Vagina (tissue), 2 donors: ENCODE results near the gene DMRTB1. TPM values are rescaled to one million over a fixed set of nuclear protein-coding genes. Genes with fewer than 3 reads are reported as not detected.

Experiments used
- DNase-seq, 2 donors: peaks; one replicate each; pipeline ENCODE4 v3.0.0-alpha.2; 2017; ENCODE audit errors: extremely low spot score in 2 of 2
- H3K27ac ChIP-seq: fragments of 200-600 bp; sonication (generic); one replicate; pipeline ENCODE4 v1.5.1; 2019
- H3K27me3 ChIP-seq: fragments of 200-600 bp; sonication (generic); one replicate; pipeline ENCODE4 v1.5.1; 2019
- H3K36me3 ChIP-seq, 2 donors: fragments of 200-600 bp; sonication (generic); one replicate each; pipeline ENCODE4 v1.5.1; 2017 to 2019
- H3K4me1 ChIP-seq: fragments of 200-600 bp; sonication (generic); one replicate; pipeline ENCODE4 v1.5.1; 2019
- H3K4me3 ChIP-seq, 2 donors: fragments of 200-600 bp; sonication (generic); 1 replicate in 1 of 2; 2 replicates in 1 of 2; pipeline ENCODE4 v1.5.1; 2016 to 2019
- H3K9me3 ChIP-seq: fragments of 200-600 bp; sonication (generic); one replicate; pipeline ENCODE4 v1.5.1; 2019
- CTCF ChIP-seq, 3 experiments: fragments of 450-650 bp in 2 of 3; fragments of 200-600 bp in 1 of 3; sonication (generic) in 1 of 3; IDR thresholded peaks; one replicate each; pipeline ENCODE4 v1.5.1; 2017 to 2019; ENCODE audit warnings: antibody characterized with exemption in 3 of 3, mild to moderate bottlenecking in 2 of 3, moderate library complexity in 2 of 3
- POLR2A ChIP-seq, 2 donors: fragments of 450-650 bp; IDR thresholded peaks; one replicate each; pipeline ENCODE4 v1.6.1; 2017; ENCODE audit warnings: antibody characterized with exemption in 2 of 2, mild to moderate bottlenecking in 2 of 2, moderate library complexity in 2 of 2
- POLR2AphosphoS5 ChIP-seq, 2 donors: sonication (generic); formaldehyde crosslinking; IDR thresholded peaks; one replicate each; pipeline ENCODE4 v1.9.0; 2017; ENCODE audit warnings: antibody characterized with exemption in 2 of 2, mild to moderate bottlenecking in 2 of 2, low read depth in 1 of 2; ENCODE audit not compliant: insufficient read depth in 1 of 2
- intact Hi-C: fragments of 100-400 bp; cut with DNase I; formaldehyde crosslinking; loops from one replicate; pipeline ENCODE4 v1.15.1; 2023
- total RNA-seq: library from RNA; depleted of rRNA; stranded (reverse); fragments of >200 nt; gene quantifications from one replicate; pipeline ENCODE4 v1.2.3, GENCODE V29; 2016

Gene DMRTB1
- total RNA-seq, 1 donor from 2014 or later, result not detected

DNA sequence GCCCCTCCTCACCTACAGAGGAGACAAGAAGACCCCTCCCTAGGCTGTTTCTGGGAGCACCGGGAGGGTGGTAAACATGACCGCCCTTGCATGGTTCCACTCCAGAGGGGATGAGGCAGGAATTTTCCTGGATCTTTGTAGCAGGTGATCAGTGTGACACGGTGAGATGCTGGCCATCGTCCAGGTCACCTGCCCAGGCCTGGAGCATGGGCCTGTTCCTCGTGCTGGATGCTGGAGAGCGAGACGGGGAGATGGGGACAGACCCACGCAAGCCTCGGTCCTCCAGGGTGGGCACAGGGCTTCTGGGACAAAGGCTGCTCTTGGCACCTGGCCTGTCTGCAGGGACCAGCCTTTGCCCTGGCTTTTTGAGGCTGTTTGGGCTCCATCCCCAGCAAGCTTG is 46.2 kb downstream of the DMRTB1 start:
- H3K36me3 ChIP-seq, result no peaks in the 10 kb centered on the region
- intact Hi-C loops, result no loop called here
- H3K4me1 ChIP-seq, result peaks cover 32% of the 10 kb centered on the region
- no peak for TF ChIP-seq CTCF (IDR thresholded peaks at IDR 0.05)
- no peak for TF ChIP-seq POLR2A (IDR thresholded peaks at IDR 0.05)
- TF ChIP-seq POLR2AphosphoS5 (IDR thresholded peaks at IDR 0.05; ENCODE audit: insufficient read depth in 1 of 2, low read depth in 1 of 2), result no peak
- no peaks in the 10 kb centered on the region for H3K27me3 ChIP-seq
- no peak for DNase-seq
- no peak overlapping the region for H3K4me3 ChIP-seq
- no peaks in the 10 kb centered on the region for H3K9me3 ChIP-seq
- H3K27ac ChIP-seq, result no peak overlapping the region

- Histone ChIP-seq H3K27ac (no peak overlapping the region), H3K9me3 (no peaks in the 10 kb centered on the region), H3K4me3 (no peak overlapping the region), H3K36me3 (no peaks in the 10 kb centered on the region), H3K4me1 (peaks cover 30% of the 10 kb centered on the region), H3K27me3 (no peaks in the 10 kb centered on the region)
- TF ChIP-seq POLR2A (IDR thresholded peaks at IDR 0.05) (no peak), CTCF (IDR thresholded peaks at IDR 0.05) (no peak), POLR2AphosphoS5 (IDR thresholded peaks at IDR 0.05; ENCODE audit: insufficient read depth in 1 of 2, low read depth in 1 of 2) (no peak)
- intact Hi-C loops, result no loop called here
- DNase-seq, result no peak
Observed at GRCh38 chr1:53505891-53506290, 46.7 kb downstream of the DMRTB1 start.

GRCh38 chr1:53506355-53507050 is 47.3 kb downstream of the DMRTB1 start:
- no peaks in the 10 kb centered on the region for H3K27me3 ChIP-seq
- intact Hi-C loops, result no loop called here

GRCh38 chr1:53507116-53507820 is 48.1 kb downstream of the DMRTB1 start:
- H3K36me3 ChIP-seq, result no peaks in the 10 kb centered on the region
- H3K4me1 ChIP-seq, result peaks cover 41% of the 10 kb centered on the region
- no peak for DNase-seq

More at GRCh38 chr1:53506355-53507050, 47.3 kb downstream of the DMRTB1 start:
- Histone ChIP-seq H3K4me1 (peaks cover 35% of the 10 kb centered on the region), H3K4me3 (no peak overlapping the region), H3K36me3 (no peaks in the 10 kb centered on the region), H3K27ac (no peak overlapping the region), H3K9me3 (no peaks in the 10 kb centered on the region)
- TF ChIP-seq POLR2AphosphoS5 (IDR thresholded peaks at IDR 0.05; ENCODE audit: insufficient read depth in 1 of 2, low read depth in 1 of 2) (no peak), POLR2A (IDR thresholded peaks at IDR 0.05) (no peak), CTCF (IDR thresholded peaks at IDR 0.05) (no peak)
- no peak for DNase-seq

More at GRCh38 chr1:53507116-53507820, 48.1 kb downstream of the DMRTB1 start:
- Histone ChIP-seq H3K4me3 (no peak overlapping the region), H3K27me3 (no peaks in the 10 kb centered on the region), H3K9me3 (no peaks in the 10 kb centered on the region), H3K27ac (no peak overlapping the region)
- TF ChIP-seq CTCF (IDR thresholded peaks at IDR 0.05) (no peak), POLR2A (IDR thresholded peaks at IDR 0.05) (no peak), POLR2AphosphoS5 (IDR thresholded peaks at IDR 0.05; ENCODE audit: insufficient read depth in 1 of 2, low read depth in 1 of 2) (no peak)
- intact Hi-C loops, result no loop called here
